Activated naive CD4-positive, alpha-beta T cell treated with anti-CD3 and anti-CD28 coated beads for 36 hours (primary cell): ENCODE measurements around the gene SARDH. TPM values are rescaled to one million over a fixed set of nuclear protein-coding genes. Genes with fewer than 3 reads are reported as not detected.
A peak's percentile ranks its signal among the peaks of the same experiment; 100 is the strongest.

Experiments
- CTCF ChIA-PET: fragments of 350-600 bp; sonication (Branson Sonifier 250); formaldehyde crosslinking; loops from one replicate; lab custom pipeline; 2021; ENCODE audit warnings: antibody characterized with exemption; lab: Charles Lee
- DNase-seq: peaks from one replicate; pipeline ENCODE4 v3.0.0-alpha.2; 2020
- H3K27ac Mint-ChIP-seq: one replicate; pipeline ENCODE4 v1.8.0; 2021; ENCODE audit warnings: mild to moderate bottlenecking, mixed read lengths
- H3K27me3 Mint-ChIP-seq: one replicate; pipeline ENCODE4 v1.8.0; 2021; ENCODE audit warnings: low read depth, mixed read lengths
- H3K36me3 Mint-ChIP-seq: one replicate; pipeline ENCODE4 v1.8.0; 2021; ENCODE audit warnings: low read depth, mixed read lengths
- H3K4me1 Mint-ChIP-seq: one replicate; pipeline ENCODE4 v1.8.0; 2021; ENCODE audit warnings: low read depth, mixed read lengths
- H3K4me3 Mint-ChIP-seq: one replicate; pipeline ENCODE4 v1.8.0; 2021; ENCODE audit warnings: mild to moderate bottlenecking, moderate library complexity, mixed read lengths
- H3K9me3 Mint-ChIP-seq: one replicate; pipeline ENCODE4 v1.8.0; 2021; ENCODE audit warnings: mixed read lengths
- intact Hi-C: fragments of 100-400 bp; cut with micrococcal nuclease; formaldehyde crosslinking; loops from one replicate; pipeline ENCODE4 v1.15.1; 2023
- total RNA-seq, 2 experiments: library from RNA; stranded (reverse); gene quantifications; one replicate each; pipeline ENCODE4 v1.2.3, GENCODE V29; 2021

SARDH gene
- total RNA-seq, 2 experiments from 2014 or later, result 7.7 TPM

DNA sequence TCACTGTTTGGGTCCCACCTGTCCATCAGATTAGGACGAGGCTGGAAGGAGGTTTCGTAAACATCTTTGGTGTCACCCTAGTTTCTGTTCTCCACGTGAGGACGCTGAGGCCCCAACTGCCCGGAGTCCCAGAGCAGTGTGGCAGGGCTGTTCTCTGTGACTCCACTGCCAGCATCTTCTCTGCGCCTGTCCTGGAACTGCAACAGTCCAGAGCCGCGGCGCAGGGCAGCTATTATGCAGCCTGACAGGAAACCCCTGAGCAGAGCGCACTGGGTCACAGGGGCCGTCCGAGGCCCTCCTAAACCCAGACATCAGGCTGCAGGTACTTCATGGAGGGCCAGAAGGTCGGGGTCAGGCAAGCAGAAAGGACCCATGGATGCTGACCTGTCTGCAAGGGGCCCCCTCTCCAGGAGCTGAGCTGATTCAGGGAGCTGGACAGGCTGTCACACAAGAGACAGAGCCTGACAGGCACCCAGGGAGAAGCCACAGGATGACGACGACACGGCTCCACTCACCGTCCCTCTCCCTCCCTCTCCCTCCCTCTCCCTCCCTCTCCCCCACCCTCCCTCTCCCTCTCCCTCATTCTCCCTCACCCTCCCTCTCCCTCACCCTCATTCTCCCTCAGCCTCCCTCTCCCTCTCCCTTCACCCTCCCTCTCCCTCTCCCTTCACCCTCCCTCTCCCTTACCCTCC lies 70.2 kb downstream of the SARDH start:
- H3K4me3 Mint-ChIP-seq, result no peak overlapping the region
- H3K27me3 Mint-ChIP-seq, result no peaks in the 10 kb centered on the region
- CTCF ChIA-PET, result no interaction called here
- no peak overlapping the region for H3K27ac Mint-ChIP-seq
- no peaks in the 10 kb centered on the region for H3K9me3 Mint-ChIP-seq
- intact Hi-C loops, result no loop called here
- H3K4me1 Mint-ChIP-seq, result no peaks in the 10 kb centered on the region
- no peak for DNase-seq
- H3K36me3 Mint-ChIP-seq, result no peaks in the 10 kb centered on the region

DNA sequence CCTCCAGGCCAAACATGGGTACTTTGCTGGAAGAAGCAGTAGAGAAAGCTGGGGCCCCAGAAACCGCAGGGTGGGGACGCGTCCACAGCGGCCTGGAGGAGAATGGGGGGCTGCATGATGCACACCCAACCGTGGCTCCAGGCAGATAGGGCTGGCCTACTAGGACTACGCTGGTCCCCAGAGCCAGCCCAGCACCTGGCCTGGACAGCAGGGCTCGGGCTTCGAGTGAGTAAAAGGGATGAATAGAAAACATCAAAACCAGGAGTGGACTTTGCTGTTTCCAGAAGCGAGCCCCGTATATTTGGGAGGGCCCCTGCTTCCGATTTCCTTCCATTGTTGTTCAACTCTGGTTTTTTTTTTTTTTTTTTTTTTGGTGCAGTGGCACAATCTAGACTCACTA lies 71.3 kb downstream of the SARDH start:
- no peak overlapping the region for H3K27ac Mint-ChIP-seq
- no peak overlapping the region for H3K4me3 Mint-ChIP-seq
- H3K36me3 Mint-ChIP-seq, result no peaks in the 10 kb centered on the region
- intact Hi-C loops, result no loop called here
- no peaks in the 10 kb centered on the region for H3K4me1 Mint-ChIP-seq
- no peaks in the 10 kb centered on the region for H3K27me3 Mint-ChIP-seq
- CTCF ChIA-PET, result no interaction called here
- H3K9me3 Mint-ChIP-seq, result no peaks in the 10 kb centered on the region
- DNase-seq, result no peak

DNA sequence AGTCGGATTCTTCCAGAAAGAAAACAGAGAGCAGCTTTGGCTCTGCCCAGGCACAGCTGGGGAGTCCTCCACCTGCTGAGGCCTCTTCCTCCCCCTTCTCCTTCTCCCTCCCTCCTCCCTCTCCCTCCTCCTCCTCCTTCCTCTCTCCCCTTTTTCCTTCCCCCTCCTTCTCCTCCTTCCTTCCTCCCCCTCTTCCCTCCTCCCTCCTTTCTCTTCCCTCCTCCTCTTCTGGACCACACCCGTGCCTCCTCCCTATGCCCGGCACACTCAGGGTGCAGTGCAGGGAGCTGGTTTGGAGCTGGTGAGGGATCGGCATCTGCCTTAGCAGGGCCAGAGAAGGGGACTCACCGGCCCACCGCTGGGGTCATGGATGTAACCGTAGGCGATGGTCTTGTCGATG lies 71.8 kb downstream of the SARDH start:
- H3K27ac Mint-ChIP-seq, result no peak overlapping the region
- no peaks in the 10 kb centered on the region for H3K36me3 Mint-ChIP-seq
- no peaks in the 10 kb centered on the region for H3K27me3 Mint-ChIP-seq
- H3K9me3 Mint-ChIP-seq, result no peaks in the 10 kb centered on the region
- intact Hi-C loops, result no loop called here
- H3K4me1 Mint-ChIP-seq, result no peaks in the 10 kb centered on the region
- no peak overlapping the region for H3K4me3 Mint-ChIP-seq
- CTCF ChIA-PET, result interaction anchor here (1.1 kb wide), 1 partner anchor 76 kb away, joined by 4 read pairs; no protein-coding TSS in a partner anchor
- DNase-seq, result no peak

DNA sequence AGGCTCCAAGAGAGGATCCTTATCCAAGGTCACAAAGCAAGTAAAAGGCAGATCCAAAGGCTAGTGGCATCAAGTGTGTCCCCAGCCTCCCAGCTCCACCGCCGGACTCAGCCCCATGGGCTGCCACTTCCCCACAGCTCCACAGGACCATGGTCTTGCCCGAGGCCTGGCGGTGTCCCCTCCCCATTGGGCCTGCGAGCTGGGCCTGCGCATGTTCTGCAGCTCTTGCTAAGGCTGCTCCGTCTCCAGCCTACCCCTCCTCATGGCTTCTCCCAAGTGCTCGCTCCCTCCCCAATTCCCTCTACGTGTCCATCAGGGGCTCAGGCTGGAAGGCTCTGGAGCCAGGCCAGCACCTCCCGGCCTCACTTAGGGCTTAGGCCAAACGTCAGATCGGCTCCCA lies 72.6 kb downstream of the SARDH start:
- Mint-ChIP-seq H3K27ac (no peak overlapping the region), H3K27me3 (no peaks in the 10 kb centered on the region), H3K4me1 (no peaks in the 10 kb centered on the region), H3K36me3 (no peaks in the 10 kb centered on the region), H3K4me3 (no peak overlapping the region), H3K9me3 (no peaks in the 10 kb centered on the region)
- no peak for DNase-seq
- CTCF ChIA-PET, result interaction anchor here (1.1 kb wide), 1 partner anchor 77 kb away, joined by 4 read pairs; no protein-coding TSS in a partner anchor
- intact Hi-C loops, result no loop called here

DNA sequence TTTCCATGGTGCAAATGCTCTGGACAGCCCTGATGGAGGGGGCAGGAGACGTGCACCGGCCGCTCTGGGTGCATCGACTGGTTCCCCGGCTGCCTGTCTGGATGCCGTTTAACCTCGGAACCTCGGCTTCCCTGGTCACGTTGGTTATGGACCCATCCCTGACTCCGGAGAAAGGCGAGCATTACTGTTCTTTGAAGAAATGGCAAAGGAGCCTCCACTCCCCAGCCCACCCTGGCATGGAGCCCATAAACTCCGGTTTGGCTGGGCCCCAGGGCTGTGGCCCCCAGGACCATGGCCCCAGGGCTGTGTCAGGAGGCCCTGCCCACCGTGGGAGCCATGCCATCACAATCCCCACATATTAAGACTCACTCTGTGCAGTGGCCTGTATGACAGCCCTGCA lies 73.1 kb downstream of the SARDH start:
- intact Hi-C loops, result no loop called here
- Mint-ChIP-seq H3K4me3 (no peak overlapping the region), H3K27me3 (peaks cover under 1% of the 10 kb centered on the region), H3K4me1 (peaks cover under 1% of the 10 kb centered on the region), H3K27ac (no peak overlapping the region), H3K36me3 (no peaks in the 10 kb centered on the region), H3K9me3 (no peaks in the 10 kb centered on the region)
- no peak for DNase-seq
- CTCF ChIA-PET, result no interaction called here

DNA sequence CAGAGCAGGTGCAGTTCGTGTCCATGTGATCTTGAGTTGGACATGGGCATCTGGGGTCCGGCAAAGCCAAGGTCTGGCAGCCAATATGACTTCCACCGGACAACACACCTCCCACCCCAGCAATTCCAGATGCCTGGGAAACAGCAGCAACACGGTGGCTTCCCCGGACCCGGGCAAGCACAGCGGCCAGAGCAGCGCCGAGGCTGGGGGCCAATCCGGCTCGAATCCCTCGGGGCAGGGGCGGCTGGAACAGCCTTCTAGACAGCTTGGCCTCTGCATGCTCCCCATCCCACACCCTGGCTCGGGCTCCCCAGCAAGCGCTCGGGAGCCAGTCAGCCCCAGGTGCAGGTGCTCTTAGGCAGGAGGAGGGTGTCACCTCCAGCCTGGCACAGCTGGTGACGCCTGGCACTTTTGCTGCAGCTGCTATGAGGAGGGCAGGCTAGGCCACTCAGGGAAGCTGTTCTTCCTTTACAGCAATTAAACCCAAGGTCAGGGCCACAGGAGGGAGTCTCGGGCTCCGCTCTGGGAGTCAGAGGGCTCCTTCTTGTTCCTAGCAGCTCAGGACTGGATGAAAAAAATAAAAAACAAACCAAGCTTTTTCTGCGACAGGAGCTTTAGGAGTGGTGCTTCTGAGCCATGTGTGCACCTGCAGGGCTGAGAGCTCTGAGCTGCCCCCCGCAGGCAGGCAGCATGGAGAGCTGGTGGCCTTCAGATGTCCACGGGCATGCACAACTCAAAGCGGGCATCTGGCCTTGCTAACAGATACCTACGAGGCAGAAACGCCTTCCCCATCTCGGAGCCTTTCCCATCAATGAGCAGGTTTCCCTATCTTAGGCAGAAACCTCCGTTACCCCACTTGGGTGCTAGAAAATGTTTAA lies 73.7 kb downstream of the SARDH start:
- intact Hi-C loops, result no loop called here
- no peak for DNase-seq
- Mint-ChIP-seq H3K27me3 (peaks cover 4% of the 10 kb centered on the region), H3K9me3 (no peaks in the 10 kb centered on the region), H3K4me3 (no peak overlapping the region), H3K36me3 (no peaks in the 10 kb centered on the region), H3K4me1 (peaks cover 5% of the 10 kb centered on the region), H3K27ac (no peak overlapping the region)
- CTCF ChIA-PET, result no interaction called here

DNA sequence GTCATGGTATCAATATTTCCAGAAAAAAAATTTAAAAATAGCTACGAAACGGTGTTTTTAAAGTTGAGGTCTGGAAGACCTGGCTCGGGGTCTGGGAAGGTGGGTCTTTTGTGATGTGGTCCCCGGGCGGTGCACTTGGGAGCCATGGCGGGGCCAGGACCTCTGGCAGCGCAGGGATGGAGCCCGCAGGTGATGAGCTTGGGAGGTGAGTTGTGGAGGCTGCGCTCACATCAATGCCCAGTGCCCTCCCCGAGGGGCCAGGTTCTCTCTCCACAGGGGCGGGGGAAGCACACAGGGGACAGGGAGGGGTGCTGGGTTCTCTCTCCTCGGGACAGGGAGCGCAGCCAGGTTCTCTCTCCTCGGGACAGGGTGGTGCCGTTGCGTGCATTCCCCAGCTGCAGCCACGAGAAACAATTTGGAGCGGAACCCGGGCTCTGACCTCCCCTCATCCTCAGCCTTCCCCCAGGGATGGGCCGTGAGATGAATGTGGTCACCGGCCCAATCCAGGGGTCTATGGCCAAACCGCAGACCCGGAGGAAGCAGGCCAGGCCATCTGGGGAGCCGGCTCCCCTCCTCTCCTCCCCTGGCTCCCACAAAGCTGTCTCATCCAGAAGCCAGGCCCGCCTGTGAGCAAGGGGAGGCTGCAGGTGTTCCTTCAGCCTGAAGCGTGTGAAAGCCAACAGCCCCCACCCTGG lies 76.2 kb downstream of the SARDH start:
- Mint-ChIP-seq H3K27me3 (peaks cover 7% of the 10 kb centered on the region), H3K36me3 (no peaks in the 10 kb centered on the region), H3K27ac (no peak overlapping the region), H3K9me3 (no peaks in the 10 kb centered on the region), H3K4me3 (no peak overlapping the region), H3K4me1 (peaks cover 27% of the 10 kb centered on the region)
- no peak for DNase-seq
- intact Hi-C loops, result no loop called here
- CTCF ChIA-PET, result no interaction called here

DNA sequence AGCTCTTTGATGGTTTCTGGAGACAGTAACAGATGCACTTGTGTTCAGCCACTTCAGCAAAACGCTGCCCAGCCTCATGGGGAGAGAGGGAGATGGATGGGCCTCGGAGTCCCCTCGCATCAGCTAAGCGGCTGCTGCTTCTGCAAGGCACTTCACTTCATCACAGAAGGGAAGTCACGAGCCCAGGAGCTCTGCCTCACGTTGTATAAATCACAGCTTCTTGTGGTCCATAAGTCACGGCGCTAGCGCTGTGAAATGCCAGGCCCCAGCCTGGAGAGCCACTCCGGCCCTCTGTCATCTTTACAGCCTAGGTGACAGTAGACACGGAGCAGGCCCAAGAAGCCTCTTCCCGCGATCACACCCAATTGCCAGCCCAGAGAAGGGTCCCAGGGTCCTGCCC lies 78.6 kb downstream of the SARDH start:
- CTCF ChIA-PET, result interaction anchor here (0.7 to 1.4 kb wide), 2 partner anchors 56 to 181 kb away, joined by 3 to 4 read pairs; no protein-coding TSS in a partner anchor
- no peak for DNase-seq
- H3K27me3 Mint-ChIP-seq, result peaks cover 18% of the 10 kb centered on the region
- no peak overlapping the region for H3K27ac Mint-ChIP-seq
- intact Hi-C loops, result loop anchor here (2.0 to 5.0 kb wide), 2 partner anchors 17 to 333 kb away; partner anchors contain the start of gene VAV2
- H3K9me3 Mint-ChIP-seq, result no peaks in the 10 kb centered on the region
- H3K4me1 Mint-ChIP-seq, result peaks cover 41% of the 10 kb centered on the region
- H3K36me3 Mint-ChIP-seq, result no peaks in the 10 kb centered on the region
- no peak overlapping the region for H3K4me3 Mint-ChIP-seq

DNA sequence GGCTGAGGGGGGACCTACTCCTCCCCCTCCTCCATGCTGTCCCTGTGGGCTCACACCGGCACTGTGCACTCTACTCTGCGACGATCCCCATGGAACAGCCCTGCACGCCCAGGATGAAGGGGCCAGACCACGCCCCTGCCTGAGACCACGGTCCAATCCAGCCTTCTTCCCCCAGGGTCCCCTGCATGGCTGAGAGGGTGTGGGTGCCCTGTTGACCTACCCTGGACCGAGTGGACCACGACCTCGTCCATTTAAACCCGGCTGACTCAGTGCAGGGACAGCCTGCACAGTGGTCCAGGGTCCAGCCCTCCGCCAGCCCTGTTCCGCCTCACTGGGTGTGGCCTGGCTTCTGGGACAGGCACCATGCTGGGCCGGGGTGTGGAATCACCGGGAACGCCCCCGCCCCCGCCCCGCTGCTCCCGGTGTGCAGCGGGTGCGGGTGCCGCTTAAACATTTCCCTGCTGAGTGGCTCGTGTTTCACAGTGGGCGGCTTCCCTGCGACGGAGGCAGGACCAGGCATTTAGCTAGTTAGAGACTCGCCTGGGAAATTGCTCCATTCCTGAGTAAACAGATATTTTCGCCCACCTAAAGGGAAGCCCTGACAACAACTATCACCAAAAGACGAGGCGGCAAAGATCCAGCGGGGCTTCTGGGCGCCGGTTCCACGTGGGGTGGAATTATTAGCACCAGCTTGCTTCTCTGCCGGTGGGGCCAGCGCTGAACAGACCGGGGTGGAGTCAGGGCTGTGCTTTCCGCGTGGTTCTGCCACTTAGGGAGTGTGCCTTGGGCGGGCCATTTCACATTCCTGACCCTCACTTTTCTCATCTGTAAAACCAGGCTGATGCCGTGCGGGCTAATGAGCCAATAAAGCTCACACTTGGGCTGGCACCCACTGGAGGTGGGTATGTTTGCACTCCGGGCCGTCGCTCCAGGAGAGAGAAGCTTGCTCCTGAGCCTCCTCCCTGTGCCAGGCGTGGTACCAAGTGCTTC lies 79.4 kb downstream of the SARDH start:
- H3K4me3 Mint-ChIP-seq, result peak overlapping the region; percentile 45
- H3K27me3 Mint-ChIP-seq, result peaks cover 18% of the 10 kb centered on the region

DNA sequence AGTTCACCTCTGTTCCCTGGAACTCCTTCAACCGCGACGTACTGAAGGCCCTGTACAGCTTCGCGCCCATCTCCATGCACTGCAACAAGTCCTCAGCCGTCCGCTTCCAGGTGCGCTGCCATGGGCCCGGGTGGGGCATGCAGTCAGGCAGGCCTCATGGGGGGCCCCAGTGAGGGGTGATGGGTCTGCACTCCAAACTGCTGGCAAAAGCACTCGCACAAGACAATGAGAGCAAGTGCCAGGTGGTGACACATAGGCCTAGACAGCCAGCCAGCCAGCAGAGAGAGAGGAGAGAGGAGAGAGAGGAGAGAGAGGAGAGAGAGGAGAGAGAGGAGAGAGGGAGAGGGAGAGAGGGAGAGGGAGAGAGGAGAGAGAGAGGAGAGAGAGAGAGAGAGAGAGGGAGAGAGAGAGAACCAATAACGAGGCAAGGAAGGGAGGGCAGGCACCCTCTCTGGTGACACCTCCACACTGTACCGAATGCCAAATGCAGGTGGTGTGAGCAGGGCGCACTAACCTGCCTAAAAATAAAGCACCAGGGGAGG lies 81.0 kb downstream of the SARDH start:
- H3K27me3 Mint-ChIP-seq, result peaks cover 20% of the 10 kb centered on the region
- H3K27ac Mint-ChIP-seq, result no peak overlapping the region
- no peak overlapping the region for H3K4me3 Mint-ChIP-seq
- DNase-seq, result no peak
- no peaks in the 10 kb centered on the region for H3K9me3 Mint-ChIP-seq
- CTCF ChIA-PET, result interaction anchor here (0.9 to 2.1 kb wide), 2 partner anchors 67 to 86 kb away, joined by 3 to 8 read pairs; no protein-coding TSS in a partner anchor
- intact Hi-C loops, result loop anchor here (2.0 to 5.0 kb wide), 2 partner anchors 44 to 335 kb away; partner anchors contain the start of gene VAV2
- H3K36me3 Mint-ChIP-seq, result no peaks in the 10 kb centered on the region
- peaks cover 41% of the 10 kb centered on the region for H3K4me1 Mint-ChIP-seq

More for the DNA sequence above, 79.4 kb downstream of the SARDH start:
- Mint-ChIP-seq H3K27ac (no peak overlapping the region), H3K4me1 (peaks cover 41% of the 10 kb centered on the region), H3K9me3 (no peaks in the 10 kb centered on the region), H3K36me3 (no peaks in the 10 kb centered on the region)
- CTCF ChIA-PET, result interaction anchor here (0.7 to 1.4 kb wide), 2 partner anchors 56 to 181 kb away, joined by 3 to 4 read pairs; no protein-coding TSS in a partner anchor
- peak; percentile 60 for DNase-seq
- intact Hi-C loops, result loop anchor here (2.0 to 5.0 kb wide), 2 partner anchors 18 to 334 kb away; partner anchors contain the start of gene VAV2
